GM21619 (cell line): ENCODE results near the gene LRP1.

ENCODE experiments used
- ATAC-seq: cut with Tn5 transposase; IDR thresholded peaks from one replicate; pipeline ENCODE4 v1.9.1; 2021; ENCODE audit not compliant: unreplicated experiment

Gene LRP1

DNA sequence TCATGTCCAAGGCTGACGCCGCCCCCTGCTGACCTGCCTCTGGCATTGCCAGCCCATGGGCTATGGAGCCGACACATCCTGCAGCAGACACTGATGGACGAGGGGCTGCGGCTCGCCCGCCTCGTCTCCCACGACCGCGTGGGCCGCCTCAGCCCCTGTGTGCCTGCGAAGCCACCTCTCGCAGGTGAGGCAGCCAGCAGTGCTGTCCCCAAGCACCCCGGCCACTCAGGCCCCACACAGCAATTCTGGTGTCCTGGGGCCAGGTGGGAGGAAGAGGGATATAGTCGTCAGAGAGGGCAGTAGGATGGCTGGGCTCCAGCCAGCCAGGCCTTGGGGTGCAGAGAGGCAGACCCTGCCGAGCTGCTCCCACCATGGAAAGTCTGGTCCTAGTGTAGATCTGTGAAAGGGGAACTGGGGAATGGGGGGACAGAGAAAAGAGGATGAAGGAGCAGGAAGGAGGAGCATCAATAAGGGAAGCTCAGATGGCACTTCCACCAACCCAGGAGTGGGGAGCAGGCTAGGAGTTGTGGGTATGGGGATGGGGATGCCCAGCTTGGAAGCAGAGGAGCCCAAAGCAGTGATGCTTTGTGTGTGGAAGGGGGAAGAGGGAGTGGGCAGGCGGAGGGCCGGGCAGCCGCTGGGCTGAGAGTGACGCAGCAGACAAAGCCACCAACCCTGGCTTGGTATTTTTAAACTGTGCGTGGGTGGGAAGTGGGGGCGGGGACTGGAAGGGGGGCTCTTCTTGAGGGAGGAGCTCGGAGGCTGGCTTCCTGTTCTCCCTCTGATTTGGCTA lies 34.7 kb upstream of the LRP1 start:
- ATAC-seq: no peak

DNA sequence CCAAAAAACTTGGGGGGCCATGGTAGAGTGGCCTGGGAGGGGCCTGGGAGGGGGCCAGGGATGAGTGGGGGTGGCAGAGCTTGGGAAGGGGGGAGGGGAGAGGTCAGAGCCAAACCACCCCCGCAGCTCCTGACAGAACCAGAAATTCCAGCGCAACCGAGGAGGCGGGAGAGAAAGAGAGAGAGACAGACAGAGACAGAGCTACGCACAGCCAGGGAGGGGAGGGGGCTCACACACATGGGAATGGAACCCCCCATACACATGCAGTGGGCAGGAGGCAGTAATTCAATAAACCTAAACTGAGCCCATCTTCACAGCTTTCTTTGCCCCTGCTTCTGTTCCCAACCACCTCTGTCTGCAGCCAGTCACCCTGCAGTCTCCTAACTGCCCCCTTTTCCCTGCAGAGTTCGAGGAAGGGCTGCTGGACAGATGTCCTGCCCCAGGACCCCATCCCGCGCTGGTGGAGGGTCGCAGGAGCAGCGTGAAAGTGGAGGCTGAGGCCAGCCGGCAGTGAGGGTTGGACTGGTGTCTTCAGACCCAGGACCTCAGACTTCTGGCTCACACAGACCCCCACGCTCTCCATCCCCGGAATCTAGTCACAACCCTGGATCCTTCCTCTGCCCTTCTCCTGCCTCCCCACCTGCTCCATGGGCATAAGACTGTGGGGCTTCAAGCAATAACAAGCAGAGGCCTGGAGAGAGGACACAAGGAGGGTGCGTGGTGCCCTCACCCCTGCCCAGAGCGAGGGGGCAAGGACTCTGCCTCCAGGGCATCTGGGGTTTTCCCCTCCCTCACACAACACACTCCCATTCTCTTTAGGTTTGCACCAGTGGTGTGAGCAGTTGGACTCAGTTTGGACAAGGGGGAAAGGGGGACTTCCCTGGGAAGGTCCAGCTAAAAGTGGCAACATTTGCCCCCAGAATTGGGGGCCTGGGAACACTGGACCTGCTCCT lies 33.8 kb upstream of the LRP1 start:
- no peak for ATAC-seq

DNA sequence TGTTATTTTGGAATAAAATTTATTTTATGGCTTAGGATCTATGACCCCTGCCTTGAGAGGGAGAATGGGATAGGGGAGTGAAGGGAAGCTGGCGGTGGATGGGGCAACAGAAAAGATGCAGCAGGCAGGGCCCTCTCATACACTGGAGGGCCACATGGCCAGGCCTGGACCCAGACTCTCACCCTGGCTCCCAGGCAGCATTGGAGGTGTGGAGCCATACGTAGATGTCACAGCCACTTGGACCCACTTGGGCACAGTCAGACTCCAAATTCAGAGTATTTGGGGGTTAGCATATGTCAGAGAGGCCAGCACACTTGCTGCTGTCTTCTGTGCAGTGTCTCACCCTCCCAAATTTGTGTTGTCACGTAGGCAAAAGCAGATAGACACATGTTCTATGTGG lies 32.8 kb upstream of the LRP1 start:
- no peak for ATAC-seq

DNA sequence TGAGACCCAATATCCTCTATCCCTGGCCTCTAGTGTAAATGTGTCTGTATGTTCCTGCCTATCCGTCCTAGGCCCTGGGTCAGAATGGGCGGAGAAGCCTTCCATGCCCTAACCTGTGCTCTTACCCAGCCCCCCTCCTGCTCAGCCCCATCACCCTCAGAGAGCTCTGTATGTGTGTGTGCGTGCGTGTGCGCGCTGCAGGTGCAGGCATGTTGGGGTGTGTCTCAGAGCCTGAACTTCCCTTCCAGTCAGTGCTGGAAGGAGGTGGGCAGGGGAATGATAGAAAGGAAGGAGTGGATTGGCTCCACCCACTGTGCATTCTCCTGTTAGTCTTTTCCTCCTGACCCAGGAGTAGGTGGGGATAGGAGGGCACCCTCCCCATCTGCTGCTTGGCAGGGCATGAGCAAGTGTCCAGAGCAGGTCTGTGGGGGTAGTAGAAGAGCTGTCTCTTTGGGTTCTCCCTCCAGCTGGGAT lies 32.1 kb upstream of the LRP1 start:
- ATAC-seq: no peak

DNA sequence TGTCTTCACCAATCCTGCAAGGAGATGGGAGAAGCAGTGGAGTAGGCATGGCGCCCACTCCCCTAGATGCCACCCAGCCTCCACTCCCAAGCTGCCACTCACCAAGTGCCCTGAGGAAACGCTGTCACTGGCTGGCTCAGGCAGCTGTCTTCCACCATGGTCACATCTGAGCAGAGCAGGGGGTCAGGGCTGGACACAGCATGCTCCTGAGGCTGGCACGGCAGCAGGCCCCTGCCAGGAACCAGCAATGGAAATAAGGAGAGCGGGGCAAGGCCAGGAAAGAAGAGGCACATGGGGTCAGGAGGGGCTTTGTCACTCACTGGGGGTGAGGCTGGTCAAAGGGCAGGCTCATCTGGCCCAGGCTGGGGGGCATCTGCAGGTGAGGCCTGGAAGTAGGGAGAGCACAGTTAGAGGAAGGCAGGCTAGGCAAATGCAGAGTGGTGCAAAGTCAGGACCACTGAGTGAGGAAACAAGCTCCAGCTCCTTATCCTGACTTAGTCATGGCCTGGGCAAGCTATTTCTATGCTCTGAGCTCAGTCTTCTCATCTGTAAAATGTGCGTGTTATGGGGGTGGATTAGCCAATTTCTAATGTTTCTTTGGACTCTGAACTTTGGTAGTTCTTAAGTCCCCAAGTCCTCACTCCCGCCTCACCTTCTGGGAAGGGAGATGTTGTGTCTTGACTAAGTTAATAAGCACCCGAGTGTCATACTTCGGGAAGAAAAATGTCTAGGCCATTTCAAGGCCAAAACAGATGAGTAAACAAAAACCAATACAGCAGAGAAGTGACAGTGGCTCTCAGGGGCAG lies 31.3 kb upstream of the LRP1 start:
- ATAC-seq: no peak

DNA sequence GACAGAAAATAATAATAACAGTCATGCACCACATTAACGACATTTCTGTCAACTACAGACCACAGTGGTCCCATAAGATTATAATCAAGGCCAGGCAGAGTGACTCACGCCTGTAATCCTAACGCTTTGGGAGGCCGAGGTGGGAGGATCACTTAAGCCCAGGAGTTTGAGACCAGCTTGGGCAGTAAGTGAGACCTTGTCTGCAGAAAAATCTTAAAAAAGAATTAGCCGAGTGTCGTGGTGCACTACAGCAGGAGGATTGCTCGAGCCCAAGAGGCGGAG lies 30.8 kb upstream of the LRP1 start:
- ATAC-seq: no peak

DNA sequence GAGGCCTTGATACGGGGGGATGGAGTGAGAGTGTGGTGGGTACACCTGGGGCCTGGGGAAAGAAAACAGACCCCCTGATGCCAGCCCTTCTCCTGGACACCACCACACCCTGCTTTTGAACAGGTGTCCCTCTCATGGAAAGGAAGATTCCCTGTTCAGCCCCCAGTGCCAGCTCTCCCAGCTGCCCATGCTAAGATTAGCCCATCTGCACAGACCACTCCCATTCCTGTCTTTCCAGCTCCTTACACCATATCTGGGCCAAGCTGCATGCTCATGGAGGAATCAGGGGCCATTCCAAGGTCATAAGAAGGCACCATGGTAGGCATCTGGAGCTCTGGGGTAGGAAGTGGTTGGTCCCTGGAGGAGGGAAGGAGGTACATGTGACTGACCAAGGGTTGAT lies 29.7 kb upstream of the LRP1 start:
- no peak for ATAC-seq

DNA sequence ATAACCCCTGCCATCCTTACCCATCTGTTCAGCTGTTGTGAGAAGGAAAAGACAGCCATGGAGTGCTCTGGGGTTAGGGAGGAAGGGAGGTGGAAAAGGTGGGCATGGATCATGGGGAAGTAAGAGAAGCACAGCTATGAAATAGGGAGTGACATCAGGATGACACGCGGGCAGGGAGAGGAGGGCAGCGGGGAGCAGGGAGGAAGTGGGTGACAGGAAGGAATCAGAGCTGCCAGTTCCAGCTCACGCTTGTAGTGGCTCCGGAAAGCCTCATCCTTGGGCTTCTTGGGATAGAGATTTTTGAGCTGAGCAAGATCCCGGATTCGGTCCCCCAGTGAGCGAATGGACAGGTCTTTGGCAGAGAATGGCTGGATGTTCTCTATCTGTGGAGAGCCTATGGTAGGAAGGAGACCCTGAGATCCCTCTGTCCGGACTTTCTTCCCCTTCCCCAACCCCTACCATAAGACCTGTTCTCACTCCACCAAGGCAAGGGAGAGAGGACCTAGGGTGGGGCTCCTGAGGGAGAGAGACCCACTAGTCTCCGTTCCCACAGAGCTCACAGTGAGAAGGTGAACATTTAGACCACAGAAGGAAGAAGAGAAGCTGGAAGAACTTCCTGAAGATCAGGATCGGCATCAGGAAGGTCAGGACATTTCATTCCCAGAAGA lies 29.1 kb upstream of the LRP1 start:
- no peak for ATAC-seq

DNA sequence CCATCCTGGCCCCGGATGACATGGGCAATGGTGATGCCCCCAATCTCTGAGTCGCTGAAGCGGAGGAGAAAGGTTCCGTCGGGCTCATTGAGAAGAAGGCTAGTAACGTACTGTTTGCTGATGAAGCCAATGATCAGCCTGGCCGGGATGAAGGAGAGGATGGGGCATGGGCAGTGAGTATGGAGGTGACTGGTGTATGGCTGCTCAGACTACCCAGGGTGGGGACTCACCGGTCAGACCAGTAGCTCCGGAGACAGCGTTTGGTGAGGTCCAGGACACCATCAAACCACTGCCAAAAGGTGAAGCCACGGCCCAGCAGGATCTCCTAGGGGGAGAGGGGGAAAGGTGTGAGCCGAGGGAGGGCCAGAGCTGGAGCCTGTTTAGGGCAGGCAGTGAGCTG lies 28.5 kb upstream of the LRP1 start:
- no peak for ATAC-seq

DNA sequence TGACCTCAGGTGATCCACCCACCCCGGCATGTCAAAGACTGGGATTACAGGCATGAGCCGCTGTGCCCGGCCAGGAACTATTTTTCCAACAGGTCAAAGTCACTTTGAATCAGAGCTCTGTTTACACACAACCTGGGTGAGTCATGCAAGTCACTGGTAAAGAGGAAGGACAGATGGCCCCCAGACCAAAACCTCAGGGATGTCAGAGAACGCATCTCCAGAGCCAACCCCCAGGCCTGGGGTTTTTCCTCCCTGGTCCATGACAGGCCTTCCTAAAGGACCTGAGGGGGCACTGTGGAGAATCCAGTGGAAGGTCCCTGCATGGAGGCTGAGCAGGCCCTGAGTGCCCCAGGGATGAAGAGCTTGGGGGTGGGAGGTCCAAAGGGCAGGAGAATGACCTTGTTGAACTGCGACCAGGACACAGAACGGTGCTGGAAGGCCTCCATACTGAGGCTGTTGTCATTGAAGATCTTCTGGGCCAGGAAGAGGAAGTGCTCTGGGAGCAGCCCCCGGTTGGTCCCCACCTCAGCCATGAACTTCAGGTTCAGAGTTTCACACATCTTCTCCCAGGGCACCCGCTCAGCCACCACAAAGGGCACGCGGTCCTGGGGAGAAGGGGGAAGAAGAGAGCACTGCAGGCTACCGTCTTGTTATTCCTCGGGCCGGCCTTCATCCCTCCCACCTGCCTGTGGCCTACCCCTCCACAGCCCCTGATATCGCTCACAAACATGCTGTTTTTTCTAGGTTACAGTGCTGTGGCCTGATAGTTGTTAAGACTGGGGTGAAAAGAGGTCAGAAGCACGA lies 26.2 kb upstream of the LRP1 start:
- no peak for ATAC-seq

DNA sequence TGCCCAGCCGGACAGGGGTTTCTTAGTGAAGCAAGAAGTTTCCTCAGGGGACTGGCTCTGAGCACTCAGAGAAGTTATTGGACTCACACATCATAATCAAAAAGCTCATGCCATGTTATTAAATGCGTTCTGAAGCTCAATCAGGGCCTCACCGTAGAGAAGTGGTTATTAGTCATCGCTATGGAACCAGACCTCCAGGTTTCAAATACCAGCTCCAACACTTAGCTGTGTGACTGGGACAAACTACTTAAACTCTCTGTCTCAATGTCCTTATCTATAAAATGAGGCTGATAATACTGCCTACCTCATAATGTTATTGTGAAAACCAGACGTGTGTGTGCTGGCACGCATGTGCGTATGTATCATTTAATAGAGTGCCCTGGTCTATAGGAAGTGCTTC lies 24.4 kb upstream of the LRP1 start:
- no peak for ATAC-seq

DNA sequence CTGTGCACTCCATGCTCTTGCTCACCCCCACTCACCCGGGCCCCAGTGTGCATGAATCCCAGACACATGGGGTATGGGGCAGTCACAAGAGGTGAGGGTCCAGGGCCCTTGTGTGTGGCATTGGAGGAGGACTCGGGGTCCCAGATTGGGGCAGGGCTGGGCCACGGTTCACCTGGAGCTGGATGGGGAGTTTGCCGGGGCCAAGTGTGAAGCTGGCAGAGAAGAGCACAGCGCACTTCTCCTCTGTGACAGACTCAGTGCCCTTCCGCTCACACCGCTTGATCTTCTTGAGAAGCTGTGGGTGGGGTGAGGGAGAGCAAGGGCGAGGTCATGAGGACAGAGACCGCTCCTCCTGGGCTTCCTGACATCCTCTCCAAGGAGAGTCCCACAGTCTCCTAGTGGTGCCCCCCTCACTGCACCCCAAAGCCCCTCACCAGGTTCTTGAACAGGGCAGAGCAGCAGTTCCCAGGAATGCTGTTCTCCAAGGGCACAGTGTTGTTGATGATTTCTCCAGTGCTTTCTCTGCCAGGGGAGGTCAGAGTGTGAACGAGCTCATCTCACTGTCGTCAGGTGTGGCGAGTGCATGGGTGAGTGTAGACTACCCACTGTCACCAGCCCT lies 23.9 kb upstream of the LRP1 start:
- ATAC-seq: no peak

DNA sequence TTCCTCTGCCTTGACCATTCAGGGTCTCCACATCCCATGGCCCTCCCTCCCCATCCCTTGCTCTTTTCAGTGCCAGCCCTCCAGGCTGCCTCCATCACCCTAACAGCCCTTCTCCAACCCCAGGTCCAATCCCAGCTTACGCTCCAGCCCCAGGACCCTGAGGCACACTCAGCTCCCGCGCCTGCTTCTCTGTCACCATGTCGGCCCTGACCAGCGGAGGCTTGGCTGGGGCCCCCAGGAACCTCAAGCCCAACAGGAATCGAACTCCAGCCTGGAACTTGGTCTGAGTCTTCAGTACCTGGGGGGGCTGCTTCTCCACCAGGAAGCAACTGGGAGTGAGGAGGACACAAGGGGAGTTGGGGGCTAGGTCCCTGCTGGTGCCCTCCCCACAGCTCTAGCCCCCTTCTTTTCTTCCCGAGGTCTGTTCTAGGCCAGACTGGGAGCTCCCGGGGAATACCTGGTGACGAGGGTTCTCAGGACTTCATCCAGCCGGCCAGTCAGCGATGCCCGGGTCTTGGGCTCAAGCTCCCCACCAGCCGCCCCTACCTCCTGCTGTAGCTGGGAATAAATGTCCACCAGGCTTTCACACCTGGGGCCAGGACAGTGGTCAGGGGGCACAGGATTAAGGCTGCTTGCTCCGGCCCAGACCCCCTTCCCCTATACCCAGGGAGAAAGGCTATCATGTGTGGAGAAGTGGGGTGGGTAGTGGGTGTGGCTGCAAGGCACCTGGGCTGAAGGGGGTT lies 23.1 kb upstream of the LRP1 start:
- no peak for ATAC-seq

DNA sequence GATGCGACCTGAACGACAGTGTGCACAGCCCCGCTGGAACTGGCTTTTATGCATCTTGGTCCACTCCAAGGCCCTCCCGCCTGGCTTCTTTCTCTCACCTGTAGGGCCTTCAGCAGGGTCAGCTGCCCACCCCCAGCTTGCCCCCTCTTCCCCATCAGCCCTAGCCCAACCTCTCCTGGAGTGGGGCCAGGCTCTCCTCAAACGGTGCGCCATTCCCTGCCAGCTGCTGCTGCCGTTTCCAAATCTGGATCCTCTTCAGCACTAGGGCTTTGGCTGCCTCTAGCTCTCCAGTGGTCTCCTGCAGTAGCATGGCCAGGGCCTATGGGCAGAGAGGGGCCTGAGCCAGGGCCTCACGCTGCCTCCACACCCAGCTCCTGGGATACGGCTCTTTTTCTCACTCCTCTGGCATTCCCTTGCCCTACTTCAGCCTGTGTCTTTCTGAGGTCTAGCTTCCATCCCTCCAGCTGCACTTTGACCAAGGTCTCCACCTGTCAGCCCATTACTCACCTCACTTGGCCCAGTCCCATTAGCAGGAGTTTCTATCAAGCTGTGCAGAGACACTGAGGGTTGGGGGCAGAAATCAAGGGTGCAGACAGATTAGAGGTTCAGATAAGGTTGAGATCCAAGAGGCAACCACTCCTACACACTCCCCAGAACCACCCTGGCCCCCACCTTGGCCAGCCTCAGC lies 22.1 kb upstream of the LRP1 start:
- ATAC-seq: no peak

DNA sequence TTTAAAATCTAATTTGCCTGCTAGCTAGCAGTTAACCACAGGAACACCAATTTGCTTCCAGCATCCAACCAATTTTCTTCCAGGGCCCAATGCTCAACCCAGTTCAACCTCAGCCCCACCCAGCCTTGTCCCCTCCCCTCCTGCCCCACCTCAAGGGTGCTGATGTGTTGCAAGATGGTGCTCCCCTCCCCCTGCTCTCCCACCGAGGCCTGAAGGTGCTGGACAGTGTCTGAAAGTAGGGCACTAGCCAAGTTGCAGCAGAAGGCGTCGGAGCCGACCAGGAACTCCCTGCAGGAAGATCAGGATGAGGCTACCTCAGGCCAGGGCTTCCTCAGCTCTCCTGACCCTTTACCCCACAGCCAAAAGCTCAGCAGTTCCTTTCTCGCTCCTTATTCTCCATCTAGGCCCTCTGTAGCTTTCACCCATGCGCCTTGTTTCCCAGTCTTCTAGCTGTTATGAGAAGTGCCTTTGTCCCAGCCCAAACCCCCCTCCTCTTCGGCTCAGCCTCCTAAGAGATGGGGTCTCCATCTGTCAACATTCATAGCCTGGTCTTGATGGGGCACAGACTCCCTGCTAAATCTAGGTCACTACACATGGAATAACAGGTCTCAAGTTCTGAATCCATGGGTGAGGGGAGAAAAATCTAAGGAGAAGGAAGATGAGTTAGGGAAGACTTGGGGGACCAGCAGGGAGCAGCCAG lies 20.7 kb upstream of the LRP1 start:
- ATAC-seq: no peak

DNA sequence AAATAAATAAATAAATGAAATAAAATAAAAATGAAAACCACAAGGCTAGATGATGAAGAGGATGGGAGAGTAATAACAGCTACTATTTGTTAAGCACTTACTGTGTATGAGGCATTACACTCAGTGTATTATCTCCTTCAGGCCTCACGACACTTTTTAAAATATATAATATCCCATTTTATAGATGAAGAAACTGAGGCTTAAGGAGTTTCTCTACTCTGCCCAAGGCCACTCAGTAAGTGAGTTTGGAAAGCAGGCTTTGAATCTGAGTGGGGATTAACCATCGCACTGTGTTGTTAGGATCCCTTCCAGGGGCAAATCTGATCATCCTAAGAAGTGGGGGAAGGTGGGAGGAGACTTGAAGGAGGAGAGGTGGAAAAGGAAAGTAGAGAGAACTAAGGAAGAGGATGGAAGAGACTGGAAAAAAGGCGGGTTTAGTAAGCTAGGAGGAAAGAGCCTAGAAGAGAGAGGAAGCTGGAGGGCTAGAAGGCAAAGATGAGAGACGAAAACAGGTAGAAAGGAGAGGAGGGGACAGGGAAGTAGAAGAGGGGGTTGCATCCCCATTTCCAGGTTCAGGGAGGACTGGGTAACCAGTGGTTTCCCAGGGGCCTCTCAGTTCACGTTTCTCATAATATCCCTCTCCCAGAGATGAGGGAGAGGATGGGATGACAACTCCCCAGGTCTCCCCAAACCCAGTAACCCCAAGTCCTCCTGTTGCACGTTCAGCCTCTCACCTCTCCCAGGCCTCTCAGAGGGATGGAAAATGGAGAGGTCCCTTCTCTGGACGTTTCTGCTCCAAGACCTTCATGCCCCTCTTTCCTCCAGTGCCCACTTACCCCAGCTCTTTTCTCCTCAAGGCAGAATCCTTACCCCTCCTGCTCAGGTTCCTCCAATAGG lies 18.8 kb upstream of the LRP1 start:
- no peak for ATAC-seq
